DMS53 (cell line): ENCODE data around the gene PHRF1.

Experiments used
- DNase-seq: peaks from one replicate; lab custom pipeline; 2025; lab: John Stamatoyannopoulos, UW

Gene PHRF1

GRCh38 chr11:614623-615503, 38.6 kb downstream of the PHRF1 start:
- DNase-seq, result peak; percentile 44

DNA sequence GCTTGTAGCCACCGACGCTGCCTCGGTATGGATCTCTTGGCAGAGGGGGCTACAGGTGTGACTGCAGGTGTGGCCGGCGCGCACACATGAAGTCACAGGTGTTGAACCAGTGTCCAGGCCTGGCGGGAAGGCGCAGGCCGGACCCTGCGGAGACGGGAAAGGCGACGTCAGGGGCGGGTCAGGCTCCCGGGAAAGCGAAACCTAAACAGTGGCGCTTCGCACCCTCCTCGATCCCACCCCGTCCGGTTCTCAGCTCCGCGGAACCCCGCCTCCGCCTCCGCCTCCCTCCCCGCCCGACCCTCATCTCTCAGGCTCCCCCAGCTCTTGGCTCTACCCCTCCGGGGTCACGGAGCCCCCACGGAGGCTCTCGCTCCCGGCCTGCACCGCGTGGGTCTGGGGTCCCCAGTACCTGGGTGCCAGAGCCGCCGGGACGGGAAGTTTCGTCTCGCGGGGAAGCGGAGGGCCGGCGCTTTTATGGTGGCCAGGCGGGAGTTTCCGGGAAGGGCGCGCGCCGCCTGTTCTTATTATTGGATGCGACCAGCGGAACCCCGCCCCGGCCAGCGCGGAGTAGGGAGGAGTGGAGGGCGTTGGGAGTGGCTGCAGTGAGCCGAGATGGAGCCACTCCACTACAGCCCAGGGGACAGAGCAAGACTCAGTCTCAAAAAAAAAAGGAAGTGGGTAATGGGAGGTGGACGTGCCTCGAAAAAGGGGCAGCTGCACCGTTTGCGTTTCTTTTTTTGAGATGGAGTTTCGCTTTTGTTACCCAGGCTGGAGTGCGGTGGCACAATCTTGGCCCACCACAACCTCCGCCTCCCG, 39.4 kb downstream of the PHRF1 start, which contains the start of gene IRF7:
Gene IRF7, minus strand, starts transcription at position 447 of the 816 bp plus-strand sequence. CDS start 586 bp downstream, outside the sequence.
- peak; percentile 99 for DNase-seq

DNA sequence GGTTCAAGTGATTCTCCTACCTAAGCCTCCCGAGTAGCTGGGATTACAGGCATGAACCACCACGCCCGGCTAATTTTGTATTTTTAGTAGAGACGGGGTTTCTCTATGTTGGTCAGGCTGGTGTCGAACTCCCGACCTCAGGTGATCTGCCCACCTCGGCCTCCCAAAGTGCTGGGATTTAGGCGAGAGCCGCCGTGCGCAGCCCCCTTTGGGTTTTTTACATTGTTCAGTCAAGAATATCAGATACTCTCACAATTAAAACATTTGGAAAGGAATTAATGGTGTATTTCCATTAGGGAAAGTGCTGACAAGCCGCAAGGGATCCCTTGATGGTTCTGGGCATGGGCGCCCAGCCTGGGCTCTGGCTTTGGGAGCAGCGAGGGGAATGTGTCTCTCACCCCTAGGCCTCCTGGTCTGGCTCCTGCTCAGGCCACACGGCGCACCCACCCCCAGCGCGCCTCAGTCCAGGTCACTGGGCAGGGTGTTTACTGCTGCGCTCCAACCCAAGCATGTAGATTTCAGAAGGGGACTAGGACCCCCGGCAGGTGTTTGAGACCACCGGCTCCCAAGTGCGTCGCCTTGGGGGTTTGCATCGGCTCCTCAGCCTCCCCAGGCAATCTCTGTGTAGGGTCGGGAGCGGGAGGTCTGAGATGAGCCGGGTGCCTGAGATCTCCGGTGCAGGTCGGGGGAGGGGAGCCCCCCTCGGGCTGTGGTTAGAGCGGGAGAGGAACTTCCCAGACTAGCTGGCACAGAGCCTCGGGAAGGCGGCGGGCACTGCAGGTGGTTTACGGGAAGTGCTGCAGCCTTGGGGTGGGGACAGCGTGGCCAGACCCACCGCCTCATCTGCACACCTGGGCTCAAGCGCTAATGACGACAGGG, 40.3 kb downstream of the PHRF1 start:
- no peak for DNase-seq

GRCh38 chr11:617199-617911, 41.1 kb downstream of the PHRF1 start:
- DNase-seq, result no peak

DNA sequence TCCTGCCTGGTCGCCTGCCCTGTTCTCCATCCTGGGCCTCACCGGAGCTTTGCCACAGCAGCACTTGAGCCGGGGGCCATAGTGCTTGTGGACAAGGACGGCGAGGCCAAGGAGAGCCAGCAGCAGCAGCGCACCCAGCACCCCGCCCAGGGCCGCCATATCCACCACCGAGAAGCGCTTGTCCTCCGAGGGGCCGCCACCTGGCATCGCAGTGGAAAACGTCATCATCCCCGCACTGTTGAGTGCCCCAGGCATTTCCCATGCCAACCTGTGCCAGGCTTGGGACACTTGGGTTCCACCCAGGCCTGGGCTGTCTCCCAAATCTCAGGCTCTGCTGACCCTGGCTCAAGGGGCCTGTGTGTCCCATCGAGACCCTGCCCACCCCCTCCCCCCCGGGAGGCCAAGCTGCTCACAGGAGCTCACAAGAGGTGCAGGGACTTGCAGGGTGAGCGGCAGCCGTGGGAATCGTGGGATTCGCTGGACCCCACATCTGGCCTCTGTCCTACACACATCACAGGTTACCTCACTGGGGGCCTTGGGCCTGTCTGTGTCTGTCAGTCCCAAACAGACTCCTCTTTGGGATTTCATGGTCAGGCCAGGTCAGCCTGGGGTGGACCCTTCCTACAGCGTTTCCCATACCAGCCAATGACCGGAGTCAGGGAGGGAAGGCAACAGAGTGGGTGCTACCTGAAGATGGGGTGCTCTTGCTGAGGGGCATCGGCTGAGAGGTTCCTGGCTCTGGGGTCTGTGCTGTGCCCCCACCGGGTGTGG, 41.8 kb downstream of the PHRF1 start:
- no peak for DNase-seq

GRCh38 chr11:618856-619627, 42.8 kb downstream of the PHRF1 start:
- no peak for DNase-seq

GRCh38 chr11:619628-620050, 43.4 kb downstream of the PHRF1 start:
- no peak for DNase-seq

- no peak for DNase-seq
These were observed 43.9 kb downstream of the PHRF1 start for GRCh38 chr11:620201-620600.

- DNase-seq, result no peak
These were observed 44.9 kb downstream of the PHRF1 start for GRCh38 chr11:620935-621814.

DNA sequence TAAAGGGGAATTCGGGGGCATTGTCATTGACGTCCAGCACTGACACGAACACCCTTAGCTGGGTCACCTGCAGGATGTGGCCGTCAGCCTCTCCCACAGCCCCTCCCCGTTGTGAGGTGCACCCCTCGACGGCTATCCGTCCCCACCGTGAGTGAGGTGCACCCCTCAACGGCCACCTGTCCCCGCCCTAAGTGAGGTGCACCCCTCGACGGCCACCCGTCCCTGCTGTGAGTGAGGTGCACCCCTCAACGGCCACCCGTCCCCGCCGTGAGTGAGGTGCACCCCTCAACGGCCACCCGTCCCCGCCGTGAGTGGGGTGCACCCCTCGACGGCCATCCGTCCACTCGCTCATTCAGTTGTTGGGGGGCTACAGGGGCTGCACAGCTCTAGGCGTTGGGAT, 45.6 kb downstream of the PHRF1 start:
- DNase-seq, result no peak

DNA sequence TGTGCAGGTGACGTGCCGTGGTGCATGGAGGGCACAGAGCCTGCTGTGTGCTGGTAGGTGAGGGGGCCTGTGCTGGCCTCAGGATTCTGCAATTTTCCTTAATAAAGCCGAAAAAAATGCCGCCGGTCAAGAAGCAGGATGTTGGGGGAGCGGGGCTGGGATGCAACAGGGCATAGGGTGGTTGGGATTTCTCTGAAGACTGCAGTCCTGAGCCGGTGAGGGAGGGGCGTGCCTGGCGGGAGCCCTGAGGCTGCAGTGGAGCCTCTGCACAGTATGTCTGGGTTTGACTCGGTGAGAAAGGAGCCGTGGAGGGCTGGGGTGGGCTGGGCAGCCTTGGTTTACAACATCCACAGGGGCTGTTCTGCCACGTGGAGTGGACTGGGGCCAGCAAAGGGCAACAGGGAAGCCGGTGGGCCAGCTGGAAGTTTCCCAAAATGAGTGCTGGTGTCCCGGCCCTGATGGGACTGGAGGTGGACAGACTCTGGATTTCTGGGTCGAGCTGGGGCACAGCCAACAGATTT, 47.1 kb downstream of the PHRF1 start:
- DNase-seq, result no peak

- no peak for DNase-seq
These were observed 47.9 kb downstream of the PHRF1 start for GRCh38 chr11:623999-624704.

GRCh38 chr11:624705-625635, 48.7 kb downstream of the PHRF1 start, which contains the start of gene CDHR5:
Gene CDHR5, minus strand, starts transcription at chr11:624955. Its CDS starts 53 bp downstream, at chr11:624902.
- DNase-seq, result no peak

DNA sequence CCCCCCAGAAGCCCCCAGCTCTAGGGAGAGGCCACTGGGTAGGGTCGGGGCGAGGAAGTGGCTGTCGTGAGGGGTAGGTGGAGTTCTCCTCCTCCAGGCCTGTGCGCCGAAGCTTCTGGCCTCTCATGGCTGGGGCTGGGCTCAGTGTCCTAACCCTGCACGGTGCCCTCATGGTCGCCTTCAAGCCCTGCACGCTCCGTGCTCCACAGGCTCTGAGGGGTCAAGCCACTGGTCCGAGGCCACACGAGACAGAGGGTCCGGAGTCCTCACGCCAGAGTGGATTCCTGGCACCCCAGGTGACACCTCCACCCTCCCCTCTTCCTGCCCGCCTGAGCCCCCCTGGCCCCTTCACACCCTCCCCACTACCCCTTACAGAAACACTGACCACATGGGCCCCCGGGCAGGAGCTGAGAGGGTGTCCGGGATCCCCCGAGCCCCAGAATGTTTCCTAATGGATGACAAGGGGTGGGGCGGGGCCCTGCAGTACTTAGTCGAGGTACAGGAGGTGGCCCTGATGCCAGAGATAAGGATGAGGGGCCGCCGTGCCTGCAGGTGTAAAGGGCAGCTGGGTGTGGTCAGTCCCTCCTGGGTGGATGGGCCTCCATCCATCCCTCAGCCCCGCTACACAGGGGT, 49.5 kb downstream of the PHRF1 start:
- no peak for DNase-seq

DNA sequence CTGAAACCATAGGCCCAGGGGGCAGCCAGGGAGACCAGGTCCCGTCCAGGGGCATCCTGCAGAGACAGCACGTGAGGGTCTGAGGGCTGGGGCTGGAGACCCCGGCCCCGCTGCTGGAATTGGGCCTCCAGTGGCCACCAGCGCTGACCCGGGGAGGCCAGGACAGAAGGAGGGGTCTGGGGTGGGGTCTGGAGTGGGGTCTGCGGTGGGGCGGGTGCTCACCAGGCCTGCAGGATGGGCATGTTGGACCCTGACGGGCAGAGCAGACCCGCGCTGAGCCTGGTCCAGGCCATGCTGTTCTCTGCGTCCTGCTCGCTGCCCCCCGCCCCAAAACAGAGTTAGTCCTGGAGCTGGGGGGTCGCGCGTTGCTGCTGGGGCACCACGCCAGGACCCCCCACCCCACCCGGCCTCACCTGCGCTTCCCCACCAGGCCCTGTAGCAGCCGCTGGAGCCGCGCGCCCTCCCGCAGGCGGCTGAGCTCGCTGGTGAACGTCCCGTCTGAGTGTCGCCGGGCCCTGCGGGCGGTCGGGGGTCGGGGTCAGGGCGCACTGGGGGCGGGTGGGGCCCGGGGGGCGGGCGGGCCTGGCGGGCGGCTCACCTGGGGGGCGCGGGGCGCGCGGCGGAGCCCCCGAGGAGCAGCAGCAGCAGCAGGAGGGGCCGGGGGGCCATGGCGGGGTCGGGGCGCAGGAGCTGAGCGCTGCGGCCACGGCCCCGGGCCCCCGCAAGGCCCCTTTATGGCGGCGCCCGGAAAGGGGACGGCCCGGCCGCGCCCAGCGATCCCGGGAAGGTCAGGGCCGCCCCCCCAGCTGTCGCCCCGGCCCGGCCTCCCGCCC, 50.4 kb downstream of the PHRF1 start, which contains the start of gene SCT:
Gene SCT, minus strand, starts transcription at position 707 of the 833 bp plus-strand sequence. Its CDS starts 38 bp downstream, at position 669.
- no peak for DNase-seq
